K562 (cell line): ENCODE results near the gene INPP5K. TPM values are rescaled to one million over a fixed set of nuclear protein-coding genes. Genes with fewer than 3 reads are reported as not detected.

Source experiments
- CHD1 ChIP-seq: fragments of 200-600 bp; sonication (generic); IDR thresholded peaks from one replicate; pipeline ENCODE4 v1.6.1; 2012; ENCODE audit warnings: mild to moderate bottlenecking, moderate library complexity, low read length, inconsistent platforms
- DACH1 ChIP-seq: fragments of 450-650 bp; IDR thresholded peaks from 2 replicates; pipeline ENCODE4 v1.6.1; 2018; ENCODE audit not compliant: partially characterized antibody
- FOXJ3 ChIP-seq: sonication (generic); formaldehyde crosslinking; IDR thresholded peaks from 2 replicates; pipeline ENCODE4 v1.4.0; 2020; ENCODE audit warnings: mild to moderate bottlenecking, missing genetic modification reagents
- GABPB1 ChIP-seq: sonication (generic); formaldehyde crosslinking; IDR thresholded peaks from 2 replicates; pipeline ENCODE4 v1.8.0; 2022; ENCODE audit warnings: mild to moderate bottlenecking, missing genetic modification reagents
- HDAC8 ChIP-seq: fragments of 450-650 bp; IDR thresholded peaks from 2 replicates; pipeline ENCODE4 v1.6.1; 2016; ENCODE audit warnings: mild to moderate bottlenecking, missing genetic modification characterization, moderate library complexity, missing compliant biosample characterization
- KDM1A ChIP-seq, 2 experiments: fragments of 450-650 bp; IDR thresholded peaks; 2 replicates each; pipeline ENCODE4 v1.6.1; 2016; ENCODE audit warnings: mild to moderate bottlenecking in 2 of 2
- KDM4B ChIP-seq, 2 experiments: fragments of 450-650 bp in 1 of 2; sonication (generic) in 1 of 2; IDR thresholded peaks; 2 replicates each; pipeline ENCODE4 v1.6.1; 2016 to 2017; ENCODE audit warnings: borderline replicate concordance in 2 of 2, antibody characterized with exemption in 1 of 2, low read depth in 1 of 2, mild to moderate bottlenecking in 1 of 2
- MNT ChIP-seq, 2 experiments: fragments of 450-650 bp; conservative IDR thresholded peaks; 2 replicates each; pipeline ENCODE4 v1.6.1; 2017; ENCODE audit warnings: mild to moderate bottlenecking in 2 of 2, moderate library complexity in 2 of 2
- NCOA4 ChIP-seq: fragments of 450-650 bp; IDR thresholded peaks from 2 replicates; pipeline ENCODE4 v1.6.1; 2018; ENCODE audit warnings: mild to moderate bottlenecking; ENCODE audit not compliant: partially characterized antibody
- PHF21A ChIP-seq: fragments of 450-650 bp; IDR thresholded peaks from 2 replicates; pipeline ENCODE4 v1.6.1; 2017; ENCODE audit warnings: low read depth, borderline replicate concordance
- POLR2AphosphoS5 ChIP-seq: IDR thresholded peaks from 2 replicates; pipeline ENCODE4 v1.6.1; 2011; ENCODE audit warnings: mild to moderate bottlenecking, low read depth, low read length, moderate library complexity; ENCODE audit not compliant: control insufficient read depth, insufficient read depth
- PTRF ChIP-seq: fragments of 450-650 bp; IDR thresholded peaks from 2 replicates; pipeline ENCODE4 v1.6.1; 2016; ENCODE audit warnings: mild to moderate bottlenecking, missing genetic modification characterization, missing compliant biosample characterization
- RBM25 ChIP-seq: fragments of 200-400 bp; formaldehyde crosslinking; IDR thresholded peaks from 2 replicates; pipeline ENCODE4 v1.6.1; 2018; ENCODE audit warnings: low read length, low read depth, moderate library complexity; ENCODE audit not compliant: severe bottlenecking
- SOX6 ChIP-seq: fragments of 450-650 bp; IDR thresholded peaks from 2 replicates; pipeline ENCODE4 v1.6.1; 2014; ENCODE audit warnings: mild to moderate bottlenecking
- TAL1 ChIP-seq: fragments of 450-650 bp; IDR thresholded peaks from 2 replicates; pipeline ENCODE4 v1.6.1; 2016; ENCODE audit warnings: mild to moderate bottlenecking
- TEAD4 ChIP-seq, 2 experiments: sonication (generic) in 1 of 2; formaldehyde crosslinking in 1 of 2; IDR thresholded peaks; 2 replicates each; pipeline versions ENCODE4 v1.6.1 to v1.8.0; 2012 to 2022; ENCODE audit warnings: borderline replicate concordance in 1 of 2, inconsistent platforms in 1 of 2, low read length in 1 of 2, mild to moderate bottlenecking in 1 of 2, missing genetic modification reagents in 1 of 2
- TFAP4 ChIP-seq: sonication (generic); formaldehyde crosslinking; IDR thresholded peaks from 2 replicates; pipeline ENCODE4 v1.8.0; 2022; ENCODE audit warnings: missing genetic modification reagents, mild to moderate bottlenecking, moderate library complexity, borderline replicate concordance
- VEZF1 ChIP-seq: fragments of 200-800 bp; sonication (Bioruptor generic); IDR thresholded peaks from 2 replicates; pipeline ENCODE4 v1.6.1; 2017; ENCODE audit warnings: missing genetic modification characterization, missing compliant biosample characterization
- XRCC3 ChIP-seq: fragments of 450-650 bp; IDR thresholded peaks from 2 replicates; pipeline ENCODE4 v1.6.1; 2017; ENCODE audit warnings: mild to moderate bottlenecking, moderate library complexity
- ZBTB7A ChIP-seq: IDR thresholded peaks from 2 replicates; pipeline ENCODE4 v1.6.1; 2011; ENCODE audit warnings: low read depth, mild to moderate bottlenecking, low read length, moderate library complexity, borderline replicate concordance; ENCODE audit not compliant: control insufficient read depth
- ZNF134 ChIP-seq: fragments of 250-450 bp; sonication (Bioruptor Pico); conservative IDR thresholded peaks from 2 replicates; pipeline ENCODE4 v1.4.0; 2020
- ZNF512 ChIP-seq: IDR thresholded peaks from 2 replicates; pipeline ENCODE4 v1.6.1; 2016; ENCODE audit warnings: missing genetic modification characterization, missing compliant biosample characterization
- ZNF830 ChIP-seq: fragments of 250-450 bp; sonication (Bioruptor Pico); IDR thresholded peaks from 2 replicates; pipeline ENCODE4 v1.5.0; 2021; ENCODE audit warnings: mild to moderate bottlenecking
- polyA plus RNA-seq, 8 experiments: library from polyadenylated mRNA; depleted of rRNA in 4 of 8; stranded (reverse) in 5 of 8; unstranded in 3 of 8; fragments of >200 nt; fragmentation: Nextera tagmentation in 2 of 8; fragmentation: Illumina TruSeq in 1 of 8; extraction: Ambion mirVana in 2 of 8; extraction: Trizol in 1 of 8; gene quantifications; 2 replicates each; pipeline versions ENCODE4 v1.2.1 to v1.2.3, GENCODE V29; 2011 to 2014; ENCODE audit warnings: inconsistent platforms in 1 of 8, missing spikeins in 1 of 8
- total RNA-seq, 7 experiments: library from RNA; depleted of rRNA in 6 of 7; stranded (reverse); fragments of >200 nt in 6 of 7; fragmentation: Illumina TruSeq in 2 of 7; extraction: Trizol in 2 of 7; gene quantifications; 2 replicates each; pipeline versions ENCODE4 v1.2.1 to v1.2.3, GENCODE V29; 2011 to 2021; ENCODE audit warnings: low replicate concordance in 1 of 7

The INPP5K gene
- total and polyA plus RNA-seq, 9 of the 15 experiments (the other 6 are each of a cell fraction or from before 2014, with no cell fraction given): 0.63 to 15.1 (median 10.1) TPM

- TF ChIP-seq RBM25: no peak
- TF ChIP-seq TFAP4: peak; percentile 98
- no peak for TF ChIP-seq XRCC3
- no peak for TF ChIP-seq SOX6
- TF ChIP-seq POLR2AphosphoS5: peak; percentile 31; the same call in 1 of the 2 replicates
- TF ChIP-seq PTRF (tag): no peak
- no peak for TF ChIP-seq CHD1
- TF ChIP-seq ZNF134 (CRISPR knock-in tag): no peak
- no peak for TF ChIP-seq KDM4B (IDR thresholded peaks at IDR 0.05; ENCODE audit: borderline replicate concordance in 2 of 2, low read depth in 1 of 2)
- peak; percentile 73 for TF ChIP-seq TEAD4 (IDR thresholded peaks at IDR 0.05; ENCODE audit: low read length)
- TF ChIP-seq TEAD4 (CRISPR knock-in tag; IDR thresholded peaks at IDR 0.05; ENCODE audit: borderline replicate concordance): no peak
- peak; percentile 74 for TF ChIP-seq VEZF1 (CRISPR knock-in tag)
- no peak for TF ChIP-seq ZNF512 (tag)
- TF ChIP-seq ZBTB7A: peak; percentile 58
- peak in 1 of 2 experiments; percentile 65; a peak in 2 of 4 replicates for TF ChIP-seq MNT (conservative IDR thresholded peaks at IDR 0.05)
- no peak for TF ChIP-seq FOXJ3
- no peak for TF ChIP-seq HDAC8 (tag)
- no peak for TF ChIP-seq ZNF830 (CRISPR knock-in tag)
- no peak for TF ChIP-seq PHF21A
- TF ChIP-seq NCOA4: no peak
- TF ChIP-seq KDM1A (IDR thresholded peaks at IDR 0.05): peak in 1 of 2 experiments; percentile 28; a peak in 1 of 4 replicates
- TF ChIP-seq GABPB1 (CRISPR knock-in tag): 0 out of 2 replicates have a peak, but pooled peaks have one; percentile 22
- peak; percentile 80 for TF ChIP-seq DACH1
- TF ChIP-seq TAL1: no peak
Measured at GRCh38 chr17:1484676-1485422, 31.6 kb downstream of the INPP5K start (continued).
